Left forelimb (tissue), 1 donor: Measurements from ENCODE around the gene UBE2D1.
A peak's percentile ranks its signal among the peaks of the same experiment; 100 is the strongest.
"Not testable (repeated sequence)": the region's sequence is repeated elsewhere in the genome, so short reads cannot be mapped to it uniquely, and the experiment has no call there.

Experiments used
- DNase-seq: peaks from one replicate; pipeline ENCODE4 v3.0.0-alpha.2; 2018; ENCODE audit warnings: low spot score

Gene UBE2D1

DNA sequence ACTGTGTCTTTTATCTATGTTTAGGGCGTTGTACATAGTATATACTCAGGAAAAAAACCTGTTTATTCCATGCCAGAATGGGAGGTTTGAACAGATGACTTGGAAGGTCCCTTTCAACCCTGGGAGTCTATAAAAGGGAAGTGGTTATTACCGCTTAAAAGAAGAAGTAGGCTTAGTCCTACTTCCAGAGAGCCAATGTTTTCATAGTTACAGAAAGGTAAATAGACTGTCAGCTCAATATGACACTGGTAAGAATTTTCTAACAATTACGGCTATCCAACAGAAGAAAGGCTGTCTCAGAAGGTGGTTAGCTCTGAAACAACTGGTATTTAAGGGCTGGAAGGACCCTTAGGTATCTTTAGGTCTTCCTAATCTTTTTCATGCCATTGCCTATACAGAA, 49.3 kb downstream of the UBE2D1 start:
- no peak for DNase-seq

GRCh38 chr10:58384544-58384998, 49.8 kb downstream of the UBE2D1 start:
- no peak for DNase-seq

GRCh38 chr10:58384999-58385783, 50.4 kb downstream of the UBE2D1 start, which contains the start of gene TFAM:
TSS of gene TFAM (plus strand) at chr10:58385410. CDS start at chr10:58385548, 138 bp downstream.
- peak; percentile 99 for DNase-seq

GRCh38 chr10:58385784-58386112, 50.9 kb downstream of the UBE2D1 start:
- DNase-seq: no peak

- DNase-seq: no peak
Measured at GRCh38 chr10:58389024-58389423, 54.2 kb downstream of the UBE2D1 start.

- DNase-seq: no peak
Measured at GRCh38 chr10:58393317-58393716, 58.5 kb downstream of the UBE2D1 start.

DNA sequence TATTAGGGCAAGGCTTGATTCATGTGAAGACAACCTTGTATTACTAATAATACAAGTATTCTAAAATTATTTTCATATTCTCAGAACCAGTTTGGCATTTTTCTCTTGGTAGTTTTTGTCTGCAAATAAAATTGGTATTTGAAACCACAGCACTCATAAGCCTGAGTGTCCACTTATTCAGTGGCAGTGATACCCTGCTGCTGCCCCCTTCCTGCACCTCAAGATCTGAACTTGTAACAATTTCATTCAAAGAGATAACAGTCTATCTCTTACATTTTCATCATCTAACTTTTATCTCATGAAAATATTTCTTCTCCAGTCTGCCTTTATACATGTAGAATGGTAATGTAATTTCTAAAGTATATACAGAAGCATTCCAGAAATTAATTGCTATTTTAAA, 59.7 kb downstream of the UBE2D1 start:
- no peak for DNase-seq

- no peak for DNase-seq
Measured at GRCh38 chr10:58396057-58396456, 61.3 kb downstream of the UBE2D1 start.

GRCh38 chr10:58397830-58398229, 63.0 kb downstream of the UBE2D1 start:
- no peak for DNase-seq

DNA sequence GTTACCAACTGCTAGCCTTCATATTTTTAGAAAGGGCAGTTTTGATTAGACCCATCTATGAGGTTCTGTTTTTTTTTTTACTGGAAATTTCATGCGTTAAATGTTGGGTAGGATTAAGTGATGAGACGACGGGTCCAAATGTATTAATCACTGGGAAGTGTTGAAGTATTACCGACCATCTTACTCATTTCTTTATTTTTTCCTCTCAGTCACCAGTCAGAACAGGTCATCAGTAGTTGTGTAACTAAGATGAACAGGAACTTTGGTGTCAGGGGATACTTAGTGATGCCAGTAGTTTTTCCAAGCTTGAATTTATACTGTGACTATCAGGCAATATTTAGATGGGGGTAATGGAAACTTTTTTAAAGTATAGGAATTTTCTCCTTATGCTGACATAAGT, 64.6 kb downstream of the UBE2D1 start:
- DNase-seq: no peak

DNA sequence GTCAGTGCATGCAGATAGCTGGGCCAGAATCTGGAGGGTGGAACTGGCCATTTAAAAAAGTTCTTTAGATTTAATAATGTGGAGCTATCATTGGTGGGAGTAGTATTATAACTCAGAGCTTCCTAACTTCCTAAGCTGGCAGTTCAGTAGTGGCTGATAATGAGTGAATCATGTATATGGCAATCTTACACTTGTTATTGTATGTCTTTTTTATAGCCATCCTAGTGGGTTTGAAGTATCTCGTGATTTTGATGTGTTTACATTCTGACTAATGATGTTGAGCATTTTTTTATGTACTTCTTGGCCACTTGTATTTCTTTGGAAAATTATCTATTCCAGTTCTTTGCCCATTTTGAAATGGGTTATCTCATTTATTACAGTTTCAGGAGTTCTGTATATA, 65.8 kb downstream of the UBE2D1 start:
- DNase-seq: no peak

DNA sequence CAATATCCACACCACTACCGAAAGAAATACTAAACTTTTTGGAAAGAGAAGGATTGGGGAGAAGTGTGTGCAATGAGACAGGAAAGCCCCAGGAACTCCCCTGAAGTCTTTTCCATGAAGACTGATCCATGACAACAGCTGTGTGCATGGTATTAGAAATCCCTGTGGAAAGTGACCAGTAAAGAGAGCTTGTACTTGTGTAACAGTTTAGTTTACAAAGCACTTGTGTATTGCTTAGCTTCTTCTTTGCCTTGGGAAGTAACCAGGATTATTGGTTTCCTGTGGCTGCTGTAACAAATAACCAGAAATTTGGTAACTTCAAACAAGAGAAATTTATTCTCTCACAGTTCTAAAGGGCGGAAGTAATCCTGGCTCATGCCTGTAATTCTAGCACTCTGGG, 69.2 kb downstream of the UBE2D1 start:
- DNase-seq: no peak

- no peak for DNase-seq
Measured at GRCh38 chr10:58409956-58410610, 75.3 kb downstream of the UBE2D1 start.

- no peak for DNase-seq
Measured at GRCh38 chr10:58412502-58412961, 77.7 kb downstream of the UBE2D1 start.

DNA sequence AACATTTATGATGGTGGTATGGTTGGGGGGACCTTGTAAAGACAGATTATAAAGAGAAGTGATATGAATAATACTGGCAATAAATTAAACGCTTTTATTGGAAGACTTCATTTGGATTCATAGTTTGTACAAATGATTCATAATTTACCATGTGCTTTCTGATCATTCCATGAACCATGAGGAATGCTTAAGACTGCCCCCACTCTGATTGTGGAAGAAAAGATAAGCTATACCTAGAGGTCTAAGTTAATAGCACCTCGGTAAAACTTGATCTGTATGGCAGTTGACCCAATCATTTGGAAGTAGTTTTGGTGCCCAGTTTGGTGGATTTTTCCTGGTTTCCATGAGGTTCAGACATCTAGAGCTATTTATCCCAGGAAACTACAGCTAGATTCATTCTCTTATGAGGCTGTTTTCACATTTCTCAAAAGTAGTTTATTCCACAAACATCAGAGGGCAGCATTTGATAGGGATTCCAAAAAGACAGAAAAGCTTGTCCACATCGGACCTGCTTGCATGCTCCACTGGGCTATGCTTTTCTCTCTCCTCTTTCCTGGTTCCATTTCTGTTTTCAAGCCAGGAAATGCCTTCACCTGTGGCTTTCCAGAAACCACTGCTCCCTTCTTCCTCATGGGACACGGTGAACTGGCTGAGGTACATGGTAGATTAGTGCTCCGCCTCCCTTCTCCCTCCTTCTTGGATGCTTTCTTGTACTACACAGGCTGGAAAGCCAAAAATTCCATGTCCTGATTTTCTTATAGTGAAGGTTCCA, 79.7 kb downstream of the UBE2D1 start:
- DNase-seq: peak; percentile 71

GRCh38 chr10:58415757-58416156, 81.0 kb downstream of the UBE2D1 start:
- DNase-seq: no peak

- DNase-seq: not testable (repeated sequence)
Measured at GRCh38 chr10:58417902-58418301, 83.1 kb downstream of the UBE2D1 start.
